ENCODE results near the gene CAMSAP2.

The CAMSAP2 gene

GRCh38 chr1:200738327-200738948, at the start of gene CAMSAP2:
Gene CAMSAP2 (plus strand): TSS chr1:200738893. CDS start chr1:200739828, 935 bp downstream.
- H3K27ac Mint-ChIP-seq: peak within 1 kb of the TSS; percentile 96
- no peaks in the 10 kb centered on the region for H3K27me3 Mint-ChIP-seq
- H3K4me3 Mint-ChIP-seq: peak within 1 kb of the TSS; percentile 95
- H3K4me1 Mint-ChIP-seq: peaks cover 45% of the 10 kb centered on the region
- no peaks in the 10 kb centered on the region for H3K36me3 Mint-ChIP-seq
- H3K9me3 Mint-ChIP-seq: no peaks in the 10 kb centered on the region

- no peak overlapping the region for H3K27ac Mint-ChIP-seq
Measured at GRCh38 chr1:200692316-200692715, 46.4 kb upstream of the CAMSAP2 start.

GRCh38 chr1:200693327-200693726, 45.4 kb upstream of the CAMSAP2 start:
- no peaks in the 10 kb centered on the region for H3K4me1 Mint-ChIP-seq

More at GRCh38 chr1:200692316-200692715, 46.4 kb upstream of the CAMSAP2 start:
- Mint-ChIP-seq H3K36me3 (peaks cover 2% of the 10 kb centered on the region), H3K4me3 (no peak overlapping the region), H3K9me3 (no peaks in the 10 kb centered on the region), H3K27me3 (peaks cover 5% of the 10 kb centered on the region), H3K4me1 (no peaks in the 10 kb centered on the region)

GRCh38 chr1:200694738-200695137, 44.0 kb upstream of the CAMSAP2 start:
- Mint-ChIP-seq H3K9me3 (no peaks in the 10 kb centered on the region), H3K27ac (no peak overlapping the region), H3K4me1 (no peaks in the 10 kb centered on the region), H3K36me3 (peaks cover 4% of the 10 kb centered on the region), H3K4me3 (no peak overlapping the region), H3K27me3 (peaks cover 3% of the 10 kb centered on the region)

More at GRCh38 chr1:200693327-200693726, 45.4 kb upstream of the CAMSAP2 start:
- H3K36me3 Mint-ChIP-seq: peaks cover 2% of the 10 kb centered on the region
- H3K4me3 Mint-ChIP-seq: no peak overlapping the region
- no peaks in the 10 kb centered on the region for H3K9me3 Mint-ChIP-seq
- no peak overlapping the region for H3K27ac Mint-ChIP-seq
- peaks cover 3% of the 10 kb centered on the region for H3K27me3 Mint-ChIP-seq

- Mint-ChIP-seq H3K4me1 (no peaks in the 10 kb centered on the region), H3K27ac (no peak overlapping the region), H3K9me3 (no peaks in the 10 kb centered on the region), H3K36me3 (peaks cover 4% of the 10 kb centered on the region), H3K27me3 (peaks cover 4% of the 10 kb centered on the region), H3K4me3 (no peak overlapping the region)
Measured at GRCh38 chr1:200699871-200700270, 38.8 kb upstream of the CAMSAP2 start.

- Mint-ChIP-seq H3K27ac (no peak overlapping the region), H3K9me3 (no peaks in the 10 kb centered on the region), H3K4me1 (no peaks in the 10 kb centered on the region), H3K4me3 (no peak overlapping the region), H3K27me3 (peaks cover 1% of the 10 kb centered on the region), H3K36me3 (no peaks in the 10 kb centered on the region)
Measured at GRCh38 chr1:200704986-200705500, 33.6 kb upstream of the CAMSAP2 start.

- no peaks in the 10 kb centered on the region for H3K27me3 Mint-ChIP-seq
- no peaks in the 10 kb centered on the region for H3K4me1 Mint-ChIP-seq
- H3K9me3 Mint-ChIP-seq: no peaks in the 10 kb centered on the region
- H3K4me3 Mint-ChIP-seq: no peak overlapping the region
- H3K36me3 Mint-ChIP-seq: no peaks in the 10 kb centered on the region
- no peak overlapping the region for H3K27ac Mint-ChIP-seq
Measured at GRCh38 chr1:200706111-200706814, 32.4 kb upstream of the CAMSAP2 start.

GRCh38 chr1:200707116-200707515, 31.6 kb upstream of the CAMSAP2 start:
- no peak overlapping the region for H3K4me3 Mint-ChIP-seq
- H3K36me3 Mint-ChIP-seq: no peaks in the 10 kb centered on the region
- no peaks in the 10 kb centered on the region for H3K4me1 Mint-ChIP-seq
- no peaks in the 10 kb centered on the region for H3K27me3 Mint-ChIP-seq
- no peaks in the 10 kb centered on the region for H3K9me3 Mint-ChIP-seq
- H3K27ac Mint-ChIP-seq: no peak overlapping the region

GRCh38 chr1:200708161-200708560, 30.5 kb upstream of the CAMSAP2 start:
- Mint-ChIP-seq H3K4me1 (no peaks in the 10 kb centered on the region), H3K4me3 (no peak overlapping the region), H3K36me3 (no peaks in the 10 kb centered on the region), H3K27me3 (no peaks in the 10 kb centered on the region), H3K9me3 (no peaks in the 10 kb centered on the region), H3K27ac (no peak overlapping the region)

GRCh38 chr1:200708769-200709168, 29.9 kb upstream of the CAMSAP2 start:
- Mint-ChIP-seq H3K4me1 (no peaks in the 10 kb centered on the region), H3K27me3 (no peaks in the 10 kb centered on the region), H3K4me3 (no peak overlapping the region), H3K27ac (no peak overlapping the region), H3K9me3 (no peaks in the 10 kb centered on the region), H3K36me3 (no peaks in the 10 kb centered on the region)

GRCh38 chr1:200710166-200710565, 28.5 kb upstream of the CAMSAP2 start:
- H3K27me3 Mint-ChIP-seq: peaks cover 2% of the 10 kb centered on the region
- H3K4me1 Mint-ChIP-seq: no peaks in the 10 kb centered on the region
- no peaks in the 10 kb centered on the region for H3K36me3 Mint-ChIP-seq
- H3K27ac Mint-ChIP-seq: no peak overlapping the region
- H3K4me3 Mint-ChIP-seq: no peak overlapping the region
- no peaks in the 10 kb centered on the region for H3K9me3 Mint-ChIP-seq

GRCh38 chr1:200714504-200715187, 24.0 kb upstream of the CAMSAP2 start:
- peaks cover 6% of the 10 kb centered on the region for H3K4me1 Mint-ChIP-seq
- no peaks in the 10 kb centered on the region for H3K36me3 Mint-ChIP-seq
- H3K27me3 Mint-ChIP-seq: peaks cover 2% of the 10 kb centered on the region
- no peak overlapping the region for H3K4me3 Mint-ChIP-seq
- H3K27ac Mint-ChIP-seq: no peak overlapping the region
- peaks cover 4% of the 10 kb centered on the region for H3K9me3 Mint-ChIP-seq

- Mint-ChIP-seq H3K4me1 (peaks cover 6% of the 10 kb centered on the region), H3K9me3 (peaks cover 4% of the 10 kb centered on the region), H3K36me3 (no peaks in the 10 kb centered on the region), H3K27me3 (no peaks in the 10 kb centered on the region), H3K4me3 (no peak overlapping the region), H3K27ac (no peak overlapping the region)
Measured at GRCh38 chr1:200720199-200720598, 18.5 kb upstream of the CAMSAP2 start.

GRCh38 chr1:200724064-200724463, 14.6 kb upstream of the CAMSAP2 start:
- Mint-ChIP-seq H3K4me1 (no peaks in the 10 kb centered on the region), H3K27me3 (no peaks in the 10 kb centered on the region), H3K27ac (no peak overlapping the region), H3K36me3 (no peaks in the 10 kb centered on the region), H3K9me3 (no peaks in the 10 kb centered on the region), H3K4me3 (no peak overlapping the region)

GRCh38 chr1:200727257-200727656, 11.4 kb upstream of the CAMSAP2 start:
- no peaks in the 10 kb centered on the region for H3K27me3 Mint-ChIP-seq
- H3K36me3 Mint-ChIP-seq: no peaks in the 10 kb centered on the region
- no peaks in the 10 kb centered on the region for H3K9me3 Mint-ChIP-seq
- H3K4me3 Mint-ChIP-seq: no peak overlapping the region
- no peak overlapping the region for H3K27ac Mint-ChIP-seq
- H3K4me1 Mint-ChIP-seq: no peaks in the 10 kb centered on the region

- Mint-ChIP-seq H3K4me3 (no peak overlapping the region), H3K27ac (no peak overlapping the region), H3K4me1 (no peaks in the 10 kb centered on the region)
Measured at GRCh38 chr1:200729863-200730262, 8.8 kb upstream of the CAMSAP2 start.

More at GRCh38 chr1:200729863-200730262, 8.8 kb upstream of the CAMSAP2 start:
- no peaks in the 10 kb centered on the region for H3K9me3 Mint-ChIP-seq
- H3K27me3 Mint-ChIP-seq: no peaks in the 10 kb centered on the region
- no peaks in the 10 kb centered on the region for H3K36me3 Mint-ChIP-seq
